HEK293 (cell line): Measurements from ENCODE around the gene CHD5.

Experiments
- CTCF ChIA-PET: fragments of 350-600 bp; formaldehyde crosslinking; extraction: SDS; loops from one replicate; lab custom pipeline; 2021; ENCODE audit warnings: antibody characterized with exemption; lab: Yijun Ruan, JAX
- POLR2A ChIA-PET: fragments of 300-600 bp; formaldehyde crosslinking; extraction: SDS; loops from one replicate; lab custom pipeline; 2020; ENCODE audit warnings: antibody characterized with exemption, inconsistent platforms; lab: Yijun Ruan, JAX
- H3K27ac ChIP-seq: fragments of 200-500 bp; sonication (Bioruptor generic); 2 replicates; pipeline ENCODE4 v1.5.1; 2014; ENCODE audit warnings: low read depth, low read length, control low read depth, inconsistent platforms; ENCODE audit errors: extremely low read depth
- H3K36me3 ChIP-seq, 2 experiments: fragments of 200-500 bp in 1 of 2; sonication (Bioruptor generic) in 1 of 2; 1 replicate in 1 of 2; 2 replicates in 1 of 2; pipeline ENCODE4 v1.5.1; 2014 to 2017; ENCODE audit warnings: inconsistent platforms in 2 of 2, low read length in 2 of 2; ENCODE audit not compliant: control insufficient read depth in 2 of 2, insufficient read depth in 1 of 2
- H3K4me1 ChIP-seq: fragments of 200-500 bp; sonication (Bioruptor generic); 2 replicates; pipeline ENCODE4 v1.5.1; 2014; ENCODE audit warnings: mild to moderate bottlenecking, low read length, inconsistent platforms; ENCODE audit not compliant: control insufficient read depth, insufficient read depth
- H3K4me3 ChIP-seq: 2 replicates; pipeline ENCODE4 v1.5.1; 2011; ENCODE audit warnings: low read depth, mild to moderate bottlenecking, control low read depth, low read length, moderate library complexity
- H3K9me3 ChIP-seq: fragments of 200-500 bp; sonication (Bioruptor generic); 2 replicates; pipeline ENCODE4 v1.5.1; 2014; ENCODE audit warnings: low read depth, low read length, inconsistent platforms; ENCODE audit not compliant: control insufficient read depth, insufficient read depth
- AEBP2 ChIP-seq: fragments of 450-650 bp; formaldehyde crosslinking; IDR thresholded peaks from 2 replicates; pipeline ENCODE4 v1.5.1; 2016; ENCODE audit warnings: missing biosample characterization, missing genetic modification characterization, borderline replicate concordance
- GLIS1 ChIP-seq: fragments of 450-650 bp; formaldehyde crosslinking; IDR thresholded peaks from 2 replicates; pipeline ENCODE4 v1.5.1; 2016; ENCODE audit warnings: missing biosample characterization, missing genetic modification characterization
- HOXC10 ChIP-seq: sonication (generic); formaldehyde crosslinking; IDR thresholded peaks from 2 replicates; pipeline ENCODE4 v1.8.1; 2023; ENCODE audit warnings: mild to moderate bottlenecking, missing genetic modification reagents
- KLF10 ChIP-seq: fragments of 450-650 bp; IDR thresholded peaks from 2 replicates; pipeline ENCODE4 v1.5.1; 2018; ENCODE audit warnings: missing biosample characterization, mild to moderate bottlenecking, missing genetic modification characterization
- KLF17 ChIP-seq: fragments of 450-650 bp; formaldehyde crosslinking; IDR thresholded peaks from 2 replicates; pipeline ENCODE4 v1.5.1; 2016; ENCODE audit warnings: missing biosample characterization, missing genetic modification characterization
- KLF9 ChIP-seq: fragments of 450-650 bp; formaldehyde crosslinking; IDR thresholded peaks from 2 replicates; pipeline ENCODE4 v1.5.1; 2016; ENCODE audit warnings: missing biosample characterization, missing genetic modification characterization, low read depth
- SCRT2 ChIP-seq: fragments of 450-650 bp; formaldehyde crosslinking; IDR thresholded peaks from 2 replicates; pipeline ENCODE4 v1.5.1; 2016; ENCODE audit warnings: missing biosample characterization, missing genetic modification characterization
- ZIC2 ChIP-seq: fragments of 450-650 bp; formaldehyde crosslinking; IDR thresholded peaks from 2 replicates; pipeline ENCODE4 v1.5.1; 2016; ENCODE audit warnings: missing biosample characterization, missing genetic modification characterization
- ZNF132 ChIP-seq: fragments of 450-650 bp; formaldehyde crosslinking; IDR thresholded peaks from 2 replicates; pipeline ENCODE4 v1.5.1; 2017; ENCODE audit warnings: missing biosample characterization, missing genetic modification characterization, borderline replicate concordance
- ZNF140 ChIP-seq: fragments of 450-650 bp; formaldehyde crosslinking; IDR thresholded peaks from 2 replicates; pipeline ENCODE4 v1.5.1; 2016; ENCODE audit warnings: missing biosample characterization, missing genetic modification characterization
- ZNF350 ChIP-seq: fragments of 450-650 bp; formaldehyde crosslinking; IDR thresholded peaks from 2 replicates; pipeline ENCODE4 v1.5.0; 2017; ENCODE audit warnings: missing biosample characterization, mild to moderate bottlenecking, missing genetic modification characterization
- ZNF514 ChIP-seq: fragments of 450-650 bp; formaldehyde crosslinking; IDR thresholded peaks from 2 replicates; pipeline ENCODE4 v1.5.1; 2016; ENCODE audit warnings: missing biosample characterization, missing genetic modification characterization
- ZNF639 ChIP-seq: fragments of 450-650 bp; formaldehyde crosslinking; IDR thresholded peaks from 2 replicates; pipeline ENCODE4 v1.5.1; 2016; ENCODE audit warnings: missing biosample characterization, missing genetic modification characterization
- ZNF645 ChIP-seq: fragments of 450-650 bp; formaldehyde crosslinking; IDR thresholded peaks from 2 replicates; pipeline ENCODE4; 2016; ENCODE audit warnings: missing biosample characterization, missing genetic modification characterization
- ZNF660 ChIP-seq: fragments of 450-650 bp; IDR thresholded peaks from 2 replicates; pipeline ENCODE4 v1.5.1; 2018; ENCODE audit warnings: missing biosample characterization, mild to moderate bottlenecking, missing genetic modification characterization
- ZNF670 ChIP-seq: fragments of 450-650 bp; formaldehyde crosslinking; IDR thresholded peaks from 2 replicates; pipeline ENCODE4 v1.5.1; 2016; ENCODE audit warnings: missing biosample characterization, missing genetic modification characterization, low read depth
- ZNF791 ChIP-seq: fragments of 450-650 bp; formaldehyde crosslinking; IDR thresholded peaks from 2 replicates; pipeline ENCODE4 v1.5.1; 2016; ENCODE audit warnings: missing biosample characterization, missing genetic modification characterization

The CHD5 gene

GRCh38 chr1:6130036-6130435, 50.1 kb downstream of the CHD5 start:
- TF ChIP-seq ZNF350 (tag by site-specific recombination) (no peak), ZNF670 (tag by site-specific recombination) (no peak), ZNF132 (tag by site-specific recombination) (no peak)
- no peaks in the 10 kb centered on the region for H3K9me3 ChIP-seq
- ChIA-PET CTCF (interaction anchor here (0.9 kb wide), 1 partner anchor 48 kb away, joined by 3 read pairs; no protein-coding TSS in a partner anchor), POLR2A (no interaction called here)
- no peak overlapping the region for H3K4me3 ChIP-seq
- H3K4me1 ChIP-seq, result no peaks in the 10 kb centered on the region
- no peaks in the 10 kb centered on the region for H3K36me3 ChIP-seq
- H3K27ac ChIP-seq, result no peak overlapping the region

- ChIA-PET POLR2A (no interaction called here), CTCF (interaction anchor here (0.5 to 0.6 kb wide), 2 partner anchors 10 to 86 kb away, joined by 3 to 4 read pairs; no protein-coding TSS in a partner anchor)
- Histone ChIP-seq H3K4me3 (no peak overlapping the region), H3K27ac (no peak overlapping the region), H3K9me3 (no peaks in the 10 kb centered on the region), H3K4me1 (no peaks in the 10 kb centered on the region), H3K36me3 (no peaks in the 10 kb centered on the region)
- TF ChIP-seq ZNF639 (tag by site-specific recombination) (no peak), GLIS1 (0 out of 2 replicates have a peak, but pooled peaks have one; percentile 7)
Measured at GRCh38 chr1:6129313-6129712, 50.8 kb downstream of the CHD5 start.

- ChIA-PET POLR2A (no interaction called here), CTCF (interaction anchor here (0.6 kb wide), 1 partner anchor 85 kb away, joined by 3 read pairs; no protein-coding TSS in a partner anchor)
- no peak for TF ChIP-seq KLF10 (tag by site-specific recombination)
- TF ChIP-seq SCRT2 (tag by site-specific recombination), result peak; percentile 67
- no peak overlapping the region for H3K27ac ChIP-seq
- no peaks in the 10 kb centered on the region for H3K36me3 ChIP-seq
- H3K9me3 ChIP-seq, result no peaks in the 10 kb centered on the region
- H3K4me1 ChIP-seq, result no peaks in the 10 kb centered on the region
- no peak overlapping the region for H3K4me3 ChIP-seq
Measured at GRCh38 chr1:6128276-6129081, 51.6 kb downstream of the CHD5 start.

- ChIA-PET POLR2A (interaction anchor here (0.6 kb wide), 3 partner anchors 200 to 1947 kb away, joined by 3 to 4 read pairs (median 3); no protein-coding TSS in a partner anchor), CTCF (interaction anchor here (0.6 to 1.1 kb wide), 3 partner anchors 19 to 139 kb away, joined by 3 read pairs; no protein-coding TSS in a partner anchor)
- H3K4me3 ChIP-seq, result no peak overlapping the region
- TF ChIP-seq KLF9 (tag by site-specific recombination) (peak; percentile 73), ZNF140 (tag by site-specific recombination) (no peak), GLIS1 (no peak), KLF17 (peak; percentile 61; the same call in 1 of the 2 replicates), ZNF791 (no peak), AEBP2 (no peak), ZNF514 (tag by site-specific recombination) (no peak), ZNF645 (tag by site-specific recombination) (no peak), ZNF660 (tag by site-specific recombination) (no peak), HOXC10 (CRISPR knock-in tag) (no peak), ZIC2 (tag by site-specific recombination) (0 out of 2 replicates have a peak, but pooled peaks have one; percentile 15)
Measured at GRCh38 chr1:6127587-6128163, 52.4 kb downstream of the CHD5 start.

More at GRCh38 chr1:6127587-6128163, 52.4 kb downstream of the CHD5 start:
- Histone ChIP-seq H3K27ac (no peak overlapping the region), H3K36me3 (no peaks in the 10 kb centered on the region), H3K4me1 (no peaks in the 10 kb centered on the region), H3K9me3 (no peaks in the 10 kb centered on the region)
